Measurements from ENCODE around the gene PCDHA2.

GRCh38 chr5:140806834-140807775 lies 12.5 kb downstream of the PCDHA2 start, which contains the start of gene PCDHA4:
- peak; percentile 81 for TF ChIP-seq CTCF (conservative IDR thresholded peaks at IDR 0.05)
- TF ChIP-seq ZFX (IDR thresholded peaks at IDR 0.05) = no peak
